ENCODE data around the gene DOCK3. TPM values are rescaled to one million over a fixed set of nuclear protein-coding genes. Genes with fewer than 3 reads are reported as not detected.

DOCK3 gene
- total and polyA plus RNA-seq, 2 donors (not counting 3 experiments of a cell fraction or from before 2014, with no cell fraction given): 0.08 to 0.13 TPM

DNA sequence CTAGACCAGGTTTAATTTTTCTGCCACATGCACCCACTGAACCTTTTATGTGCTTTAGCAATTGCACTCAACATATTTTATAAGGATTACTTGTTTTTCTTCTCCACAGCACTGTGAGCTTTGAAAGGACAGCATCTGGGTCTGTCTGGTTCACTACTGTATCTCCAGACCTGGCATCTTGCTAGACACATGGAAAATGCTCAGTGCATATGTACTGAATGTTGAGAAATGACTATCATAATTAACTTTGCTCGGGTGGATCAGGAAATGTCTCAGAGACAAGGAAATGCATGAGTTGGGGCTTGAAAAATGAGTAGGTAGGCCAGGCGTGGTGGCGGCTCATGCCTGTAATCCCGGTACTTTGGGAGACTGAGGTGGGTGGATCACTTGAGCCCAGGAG, 40.2 kb downstream of the DOCK3 start:
- H2AFZ ChIP-seq (ENCODE audit: low read depth, low read length): no peak overlapping the region
- BruUV-seq (replicated peaks): no TSS peak
- H3K79me2 ChIP-seq (ENCODE audit: control insufficient read depth, insufficient read depth, low read length): no peaks in the 10 kb centered on the region
- H3K9me3 ChIP-seq (replicated peaks; ENCODE audit: control insufficient read depth, insufficient read depth, low read length): no peaks in the 10 kb centered on the region
- no peak overlapping the region for H3K9ac ChIP-seq (replicated peaks; ENCODE audit: extremely low read depth, insufficient read depth, low read length)
- intact Hi-C loops (cut with micrococcal nuclease): no loop called here
- TF ChIP-seq GATA2 (IDR thresholded peaks at IDR 0.05; ENCODE audit: insufficient read depth, insufficient read length, low read depth, low read length) (no peak), EZH2 (IDR thresholded peaks at IDR 0.05; ENCODE audit: borderline replicate concordance, low read depth, low read length, severe bottlenecking) (no peak), JUN (IDR thresholded peaks at IDR 0.05; ENCODE audit: borderline replicate concordance, insufficient read depth, insufficient read length, low read depth) (no peak), FOS (IDR thresholded peaks at IDR 0.05; ENCODE audit: borderline replicate concordance, insufficient read depth, low read length) (no peak), MAX (IDR thresholded peaks at IDR 0.05; ENCODE audit: insufficient read depth, insufficient read length) (no peak), POLR2AphosphoS5 (IDR thresholded peaks at IDR 0.05; ENCODE audit: insufficient read depth, low read depth, low read length) (no peak), MYC (IDR thresholded peaks at IDR 0.05; ENCODE audit: low read depth, low read length) (no peak), POLR2A (IDR thresholded peaks at IDR 0.05; ENCODE audit: low read depth, low read length) (no peak)
- TF ChIP-seq, protein P1, sequence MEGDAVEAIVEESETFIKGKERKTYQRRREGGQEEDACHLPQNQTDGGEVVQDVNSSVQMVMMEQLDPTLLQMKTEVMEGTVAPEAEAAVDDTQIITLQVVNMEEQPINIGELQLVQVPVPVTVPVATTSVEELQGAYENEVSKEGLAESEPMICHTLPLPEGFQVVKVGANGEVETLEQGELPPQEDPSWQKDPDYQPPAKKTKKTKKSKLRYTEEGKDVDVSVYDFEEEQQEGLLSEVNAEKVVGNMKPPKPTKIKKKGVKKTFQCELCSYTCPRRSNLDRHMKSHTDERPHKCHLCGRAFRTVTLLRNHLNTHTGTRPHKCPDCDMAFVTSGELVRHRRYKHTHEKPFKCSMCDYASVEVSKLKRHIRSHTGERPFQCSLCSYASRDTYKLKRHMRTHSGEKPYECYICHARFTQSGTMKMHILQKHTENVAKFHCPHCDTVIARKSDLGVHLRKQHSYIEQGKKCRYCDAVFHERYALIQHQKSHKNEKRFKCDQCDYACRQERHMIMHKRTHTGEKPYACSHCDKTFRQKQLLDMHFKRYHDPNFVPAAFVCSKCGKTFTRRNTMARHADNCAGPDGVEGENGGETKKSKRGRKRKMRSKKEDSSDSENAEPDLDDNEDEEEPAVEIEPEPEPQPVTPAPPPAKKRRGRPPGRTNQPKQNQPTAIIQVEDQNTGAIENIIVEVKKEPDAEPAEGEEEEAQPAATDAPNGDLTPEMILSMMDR (IDR thresholded peaks at IDR 0.05; ENCODE audit: extremely low read depth in 1 of 2, insufficient read depth in 1 of 2, low read depth in 1 of 2, low read length in 2 of 2): no peak
- POLR2A ChIA-PET: no interaction called here
- no peak overlapping the region for H3K27ac ChIP-seq (ENCODE audit: insufficient read depth, low read depth, low read length)
- DNase-seq (ENCODE audit: low read depth, low spot score) (no peak), FAIRE-seq (no peak)
- CTCF ChIA-PET: no interaction called here
- H3K27me3 ChIP-seq (ENCODE audit: control insufficient read depth in 2 of 2, insufficient read depth in 2 of 2, low read length in 2 of 2): no peaks in the 10 kb centered on the region
- no peaks in the 10 kb centered on the region for H3K36me3 ChIP-seq (ENCODE audit: control insufficient read depth in 2 of 2, extremely low read depth in 1 of 2, insufficient read depth in 2 of 2, low read length in 2 of 2)
- no peaks in the 10 kb centered on the region for H3K9me1 ChIP-seq (replicated peaks; ENCODE audit: control insufficient read depth, extremely low read depth, insufficient read depth, low read length)
- no peak overlapping the region for H3K4me2 ChIP-seq (ENCODE audit: insufficient read depth, low read length)
- no peak overlapping the region for H3K4me3 ChIP-seq (replicated peaks in 1 of 3; ENCODE audit: insufficient read depth in 1 of 3, low read depth in 1 of 3, low read length in 3 of 3)
- dilution Hi-C loops (cut with MboI; ENCODE audit: extremely low pct_ligation_motif_present, low sequenced_read_pairs): no loop called here
- H4K20me1 ChIP-seq (replicated peaks; ENCODE audit: control insufficient read depth, extremely low read depth, insufficient read depth, low read length): no peaks in the 10 kb centered on the region
- H3K4me1 ChIP-seq (ENCODE audit: control insufficient read depth, extremely low read depth, insufficient read depth, low read length): no peaks in the 10 kb centered on the region

Data from endothelial cell of umbilical vein (primary cell).